Hair follicle dermal papilla cell (primary cell): ENCODE measurements around the gene LHX2. TPM values are rescaled to one million over a fixed set of nuclear protein-coding genes. Genes with fewer than 3 reads are reported as not detected.

Experiments used
- total RNA-seq: library from RNA; depleted of rRNA; stranded (reverse); fragments of >200 nt; gene quantifications from 2 replicates; pipeline ENCODE4 v1.2.3, GENCODE V29; 2012

Gene LHX2, protein sequence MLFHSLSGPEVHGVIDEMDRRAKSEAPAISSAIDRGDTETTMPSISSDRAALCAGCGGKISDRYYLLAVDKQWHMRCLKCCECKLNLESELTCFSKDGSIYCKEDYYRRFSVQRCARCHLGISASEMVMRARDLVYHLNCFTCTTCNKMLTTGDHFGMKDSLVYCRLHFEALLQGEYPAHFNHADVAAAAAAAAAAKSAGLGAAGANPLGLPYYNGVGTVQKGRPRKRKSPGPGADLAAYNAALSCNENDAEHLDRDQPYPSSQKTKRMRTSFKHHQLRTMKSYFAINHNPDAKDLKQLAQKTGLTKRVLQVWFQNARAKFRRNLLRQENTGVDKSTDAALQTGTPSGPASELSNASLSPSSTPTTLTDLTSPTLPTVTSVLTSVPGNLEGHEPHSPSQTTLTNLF
- 0.16 TPM in 1 of 2 replicates, not detected in the other for total RNA-seq

GRCh38 chr9:124011460-124012301, at the start of gene LHX2:
Gene LHX2, plus strand, starts transcription at chr9:124011768. Its CDS starts 581 bp downstream, at chr9:124012349.

Other genes starting within 250 kb of the LHX2 start
- gene DENND1A, start 81.6 kb upstream of the LHX2 start, total RNA-seq: 36.8 and 39.3 TPM in 2 replicates
- gene NEK6, start 246.2 kb downstream of the LHX2 start, total RNA-seq: 59.9 and 65.4 TPM in 2 replicates